Activated T-cell treated with anti-CD3 and anti-CD28 coated beads, Interleukin-2, amount 50 U/mL, for 72 hours (primary cell): ENCODE data around the gene RAB3B. TPM values are rescaled to one million over a fixed set of nuclear protein-coding genes. Genes with fewer than 3 reads are reported as not detected.
"Not testable (repeated sequence)": the region's sequence is repeated elsewhere in the genome, so short reads cannot be mapped to it uniquely, and the experiment has no call there.

Experiments
- ATAC-seq, 2 donors: fragments of 150-1000 bp; cut with Tn5 transposase; replicated peaks in 1 of 2; 2 replicates each; pipeline ENCODE4 v1.10.0; 2021; ENCODE audit warnings: moderate library complexity in 2 of 2, mild to moderate bottlenecking in 1 of 2
- DNase-seq, 2 donors: peaks; one replicate each; pipeline ENCODE4 v3.0.0; 2021 to 2022; ENCODE audit warnings: mixed read lengths in 1 of 2
- H3K27ac Mint-ChIP-seq: one replicate; pipeline ENCODE4 v1.8.0; 2022; ENCODE audit warnings: mild to moderate bottlenecking, moderate library complexity, mixed read lengths
- H3K27me3 Mint-ChIP-seq: one replicate; pipeline ENCODE4 v1.8.0; 2022; ENCODE audit warnings: low read depth, mixed read lengths
- H3K36me3 Mint-ChIP-seq, 2 donors: one replicate each; pipeline ENCODE4 v1.8.0; 2022; ENCODE audit warnings: mixed read lengths in 2 of 2, mild to moderate bottlenecking in 1 of 2; ENCODE audit not compliant: insufficient read depth in 2 of 2
- H3K4me1 Mint-ChIP-seq: one replicate; pipeline ENCODE4 v1.8.0; 2022; ENCODE audit warnings: low read depth, mixed read lengths
- H3K4me3 Mint-ChIP-seq, 2 donors: one replicate each; pipeline ENCODE4 v1.8.0; 2022; ENCODE audit warnings: mild to moderate bottlenecking in 2 of 2, mixed read lengths in 2 of 2, moderate library complexity in 2 of 2
- H3K9me3 Mint-ChIP-seq, 2 donors: one replicate each; pipeline ENCODE4 v1.8.0; 2022; ENCODE audit warnings: mixed read lengths in 2 of 2
- total RNA-seq, 2 donors: library from RNA; stranded (reverse); gene quantifications; one replicate each; pipeline ENCODE4 v1.2.3, GENCODE V29; 2022

Gene RAB3B
- total RNA-seq, 2 donors from 2014 or later, result 0.09 to 0.12 TPM

DNA sequence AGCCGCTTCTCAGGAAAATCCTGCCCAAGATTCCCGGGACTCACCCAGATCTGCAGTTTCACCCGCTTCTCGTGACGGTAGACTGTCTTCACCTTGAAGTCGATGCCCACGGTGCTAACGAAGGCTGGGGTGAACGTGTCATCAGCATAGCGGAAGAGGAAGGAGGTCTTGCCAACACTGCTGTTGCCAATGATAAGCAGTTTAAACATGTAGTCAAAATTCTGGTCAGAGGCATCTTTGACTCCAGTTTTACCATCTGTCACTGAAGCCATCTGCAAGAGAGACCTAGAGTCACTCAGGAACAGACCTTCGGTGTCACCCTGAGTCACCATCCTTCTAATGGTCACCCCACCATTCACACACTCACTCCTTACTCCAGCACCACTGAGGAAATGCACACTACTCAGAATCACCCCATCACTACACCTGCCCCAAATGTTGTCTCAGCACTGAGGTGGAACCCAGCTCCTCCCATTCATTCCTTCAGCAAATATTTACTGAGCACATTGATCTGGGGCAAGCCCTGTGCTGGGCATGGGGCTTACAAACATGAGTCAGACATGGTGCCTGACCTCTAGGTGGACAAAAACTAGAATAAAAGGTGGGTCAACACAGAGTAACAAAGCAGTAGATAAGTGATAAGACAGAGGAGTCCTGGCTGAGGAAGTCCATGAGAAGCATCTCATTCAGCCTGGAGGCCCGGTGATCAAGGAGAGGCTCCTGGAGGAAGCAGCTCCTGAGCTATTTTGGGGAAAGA lies 13.5 kb downstream of the RAB3B start:
- ATAC-seq (no peak), DNase-seq (no peak)

GRCh38 chr1:51973587-51974474 lies 16.7 kb downstream of the RAB3B start:
- peaks cover 0 to 1% of the 10 kb centered on the region in 2 donors for H3K36me3 Mint-ChIP-seq
- no peak for DNase-seq
- H3K27ac Mint-ChIP-seq, result no peak overlapping the region
- H3K9me3 Mint-ChIP-seq, result no peaks in the 10 kb centered on the region
- no peaks in the 10 kb centered on the region for H3K27me3 Mint-ChIP-seq
- ATAC-seq, result peak; percentile 41 to 43
- H3K4me1 Mint-ChIP-seq, result peaks cover 14% of the 10 kb centered on the region
- H3K4me3 Mint-ChIP-seq, result peak overlapping the region in 1 of 2 donors; percentile 5

More for the DNA sequence above, 13.5 kb downstream of the RAB3B start:
- H3K4me3 Mint-ChIP-seq, result no peak overlapping the region
- H3K36me3 Mint-ChIP-seq, result peaks cover 0 to 1% of the 10 kb centered on the region in 2 donors
- H3K27me3 Mint-ChIP-seq, result no peaks in the 10 kb centered on the region
- H3K4me1 Mint-ChIP-seq, result peaks cover 14% of the 10 kb centered on the region
- no peak overlapping the region for H3K27ac Mint-ChIP-seq
- H3K9me3 Mint-ChIP-seq, result no peaks in the 10 kb centered on the region

DNA sequence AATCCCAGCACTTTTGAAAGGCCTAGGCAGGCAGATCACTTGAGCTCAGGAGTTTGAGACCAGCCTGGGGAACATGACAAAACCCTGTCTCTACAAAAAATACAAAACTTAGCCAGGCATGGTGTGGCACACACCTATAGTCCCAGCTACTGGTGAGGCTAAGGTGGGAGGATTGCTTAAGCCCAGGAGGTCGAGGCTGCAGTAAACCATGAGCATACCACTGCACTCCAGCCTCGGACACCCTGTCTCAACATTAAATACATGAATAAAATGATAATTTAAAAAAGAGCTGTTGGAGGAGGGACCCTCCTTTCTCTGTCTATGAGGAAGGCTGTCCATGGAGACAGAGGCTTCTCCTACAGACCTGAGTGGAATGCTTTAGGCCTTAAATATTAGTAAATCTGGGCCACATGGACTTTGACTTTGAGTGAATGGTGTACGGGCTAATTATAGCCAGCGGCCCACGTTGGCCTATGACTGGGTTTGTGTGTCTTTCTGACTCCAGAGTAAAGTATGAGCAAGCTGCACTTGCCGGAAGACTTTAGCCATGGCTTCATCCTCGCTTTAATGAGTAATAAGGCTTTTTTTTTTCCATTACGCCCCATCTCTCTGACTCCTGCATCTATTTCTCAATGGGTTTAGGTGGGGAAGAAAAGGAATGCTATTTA lies 21.3 kb downstream of the RAB3B start:
- DNase-seq, result no peak
- ATAC-seq, result no peak
- Mint-ChIP-seq H3K27me3 (no peaks in the 10 kb centered on the region), H3K4me1 (peaks cover 9% of the 10 kb centered on the region), H3K36me3 (no peaks in the 10 kb centered on the region), H3K27ac (no peak overlapping the region), H3K9me3 (no peaks in the 10 kb centered on the region), H3K4me3 (no peak overlapping the region)

DNA sequence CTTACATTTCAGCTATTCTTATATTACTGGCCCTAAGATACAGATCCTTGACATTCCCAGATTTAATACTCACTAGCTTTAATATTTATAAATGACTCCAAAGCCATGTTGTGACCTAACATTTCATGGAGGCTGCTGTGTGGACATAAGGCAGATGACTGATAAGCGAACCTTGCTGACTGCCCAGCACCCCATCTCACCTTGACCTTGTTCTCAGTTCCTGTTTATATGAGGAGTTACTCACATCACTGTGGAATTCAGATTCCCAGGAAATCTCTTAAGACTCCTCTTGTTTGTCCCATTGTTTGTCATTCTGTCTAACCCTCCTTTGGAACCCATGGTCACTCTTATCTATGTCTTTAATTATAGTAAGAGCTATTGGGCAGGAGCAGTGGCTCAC lies 21.9 kb downstream of the RAB3B start:
- ATAC-seq (no peak), DNase-seq (no peak)
- Mint-ChIP-seq H3K4me1 (peaks cover 4% of the 10 kb centered on the region), H3K9me3 (no peaks in the 10 kb centered on the region), H3K27ac (no peak overlapping the region), H3K36me3 (no peaks in the 10 kb centered on the region), H3K27me3 (no peaks in the 10 kb centered on the region), H3K4me3 (no peak overlapping the region)

DNA sequence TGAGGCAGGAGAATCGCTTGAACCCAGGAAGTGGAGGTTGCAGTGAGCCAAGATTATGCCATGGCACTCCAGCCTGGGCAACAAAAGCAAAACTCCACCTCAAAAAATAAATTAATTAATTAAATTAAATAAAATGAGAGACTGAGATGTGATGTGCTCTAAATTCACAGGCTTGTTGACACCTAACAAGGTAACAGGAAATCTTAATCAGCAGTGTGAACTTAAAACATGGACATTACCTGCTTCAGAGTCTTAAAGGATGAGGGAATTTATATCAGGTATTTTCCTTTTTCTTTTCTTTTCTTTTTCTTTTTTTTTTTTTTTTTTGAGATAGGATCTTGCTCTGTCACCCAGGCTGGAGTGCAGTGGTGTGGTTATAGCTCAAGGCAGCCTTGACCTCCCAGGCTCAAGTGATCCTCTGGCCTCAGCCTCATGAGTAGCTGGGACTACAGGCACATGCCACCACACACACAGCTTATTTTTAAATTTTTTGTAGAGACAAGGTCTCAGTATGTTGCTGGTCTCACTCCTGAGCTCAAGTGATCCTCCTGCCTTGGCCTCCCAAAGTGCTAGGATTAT lies 23.2 kb downstream of the RAB3B start:
- not testable (repeated sequence) for H3K4me1 Mint-ChIP-seq, DNase-seq, H3K27ac Mint-ChIP-seq, H3K4me3 Mint-ChIP-seq, H3K27me3 Mint-ChIP-seq, H3K9me3 Mint-ChIP-seq, ATAC-seq, H3K36me3 Mint-ChIP-seq

GRCh38 chr1:51966559-51966958 lies 23.9 kb downstream of the RAB3B start:
- Mint-ChIP-seq H3K4me1 (no peaks in the 10 kb centered on the region), H3K27me3 (no peaks in the 10 kb centered on the region), H3K4me3 (no peak overlapping the region)

GRCh38 chr1:51964309-51964696 lies 26.2 kb downstream of the RAB3B start:
- DNase-seq, result no peak
- H3K27me3 Mint-ChIP-seq, result no peaks in the 10 kb centered on the region
- no peak for ATAC-seq
- no peaks in the 10 kb centered on the region for H3K4me1 Mint-ChIP-seq
- no peak overlapping the region for H3K4me3 Mint-ChIP-seq
- H3K27ac Mint-ChIP-seq, result no peak overlapping the region
- H3K9me3 Mint-ChIP-seq, result no peaks in the 10 kb centered on the region
- H3K36me3 Mint-ChIP-seq, result no peaks in the 10 kb centered on the region

More at GRCh38 chr1:51966559-51966958, 23.9 kb downstream of the RAB3B start:
- H3K36me3 Mint-ChIP-seq, result no peaks in the 10 kb centered on the region
- ATAC-seq, result no peak
- no peaks in the 10 kb centered on the region for H3K9me3 Mint-ChIP-seq
- DNase-seq, result no peak
- no peak overlapping the region for H3K27ac Mint-ChIP-seq

DNA sequence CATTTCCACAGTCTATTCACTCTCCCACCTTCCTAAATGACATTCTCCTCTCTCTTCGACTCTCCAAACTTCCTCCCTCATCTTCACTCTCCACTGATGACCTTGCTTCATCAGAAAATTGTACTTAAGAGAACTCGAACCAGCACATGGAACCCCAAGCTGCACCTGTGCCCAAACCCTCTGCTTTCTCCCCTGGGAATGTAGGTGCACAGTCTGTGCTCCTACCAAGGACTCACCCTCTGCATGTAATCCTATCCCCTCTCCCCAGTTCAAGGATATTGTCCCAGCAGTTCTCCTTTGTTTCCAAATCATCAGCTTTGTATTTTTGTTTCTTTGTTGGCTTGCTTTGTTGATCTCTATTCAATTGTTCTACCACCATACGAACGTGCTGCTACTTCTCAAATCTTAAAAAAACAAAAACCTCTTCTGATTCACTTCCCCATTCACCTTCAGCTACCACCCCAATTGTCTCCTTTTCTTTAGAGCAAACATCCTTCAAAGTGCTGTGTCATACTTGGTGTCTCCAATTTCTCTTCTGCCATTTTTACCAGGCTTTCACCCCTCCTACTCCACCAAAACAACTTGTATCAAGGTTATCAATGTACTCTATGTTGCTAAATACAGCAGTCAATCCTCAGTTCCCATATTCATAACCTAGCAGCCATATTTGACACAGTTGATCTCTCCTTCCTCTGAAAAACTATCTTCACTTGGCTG lies 26.8 kb downstream of the RAB3B start:
- H3K27ac Mint-ChIP-seq, result no peak overlapping the region
- no peaks in the 10 kb centered on the region for H3K4me1 Mint-ChIP-seq
- H3K36me3 Mint-ChIP-seq, result no peaks in the 10 kb centered on the region
- H3K27me3 Mint-ChIP-seq, result no peaks in the 10 kb centered on the region
- no peaks in the 10 kb centered on the region for H3K9me3 Mint-ChIP-seq
- no peak for ATAC-seq
- no peak overlapping the region for H3K4me3 Mint-ChIP-seq
- no peak for DNase-seq

GRCh38 chr1:51962486-51963356 lies 27.8 kb downstream of the RAB3B start:
- Mint-ChIP-seq H3K27me3 (no peaks in the 10 kb centered on the region), H3K9me3 (no peaks in the 10 kb centered on the region), H3K36me3 (no peaks in the 10 kb centered on the region), H3K4me3 (no peak overlapping the region), H3K4me1 (no peaks in the 10 kb centered on the region), H3K27ac (no peak overlapping the region)
- ATAC-seq, result peak in 1 of 2 donors; percentile 13
- DNase-seq, result no peak

DNA sequence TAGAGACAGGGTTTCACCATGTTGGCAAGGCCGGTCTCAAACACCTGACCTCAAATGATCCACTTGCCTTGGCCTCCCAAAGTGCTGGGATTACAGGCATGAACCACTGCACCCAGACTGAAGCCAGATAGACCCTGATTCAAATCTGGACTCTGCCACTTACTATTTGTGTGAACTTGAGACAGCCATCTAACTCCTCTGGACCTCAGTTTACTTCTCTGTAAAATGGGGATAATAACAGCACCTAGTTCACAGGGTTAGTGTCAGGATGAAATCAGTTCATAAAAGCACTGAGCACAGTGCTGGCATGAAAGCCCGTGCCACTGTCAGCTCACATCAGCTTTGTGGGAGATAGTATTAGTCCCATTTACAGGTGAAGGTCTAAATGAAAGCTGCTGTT lies 28.5 kb downstream of the RAB3B start:
- no peaks in the 10 kb centered on the region for H3K36me3 Mint-ChIP-seq
- DNase-seq (no peak), ATAC-seq (no peak)
- no peaks in the 10 kb centered on the region for H3K4me1 Mint-ChIP-seq
- no peaks in the 10 kb centered on the region for H3K27me3 Mint-ChIP-seq
- H3K9me3 Mint-ChIP-seq, result no peaks in the 10 kb centered on the region
- no peak overlapping the region for H3K4me3 Mint-ChIP-seq
- no peak overlapping the region for H3K27ac Mint-ChIP-seq

DNA sequence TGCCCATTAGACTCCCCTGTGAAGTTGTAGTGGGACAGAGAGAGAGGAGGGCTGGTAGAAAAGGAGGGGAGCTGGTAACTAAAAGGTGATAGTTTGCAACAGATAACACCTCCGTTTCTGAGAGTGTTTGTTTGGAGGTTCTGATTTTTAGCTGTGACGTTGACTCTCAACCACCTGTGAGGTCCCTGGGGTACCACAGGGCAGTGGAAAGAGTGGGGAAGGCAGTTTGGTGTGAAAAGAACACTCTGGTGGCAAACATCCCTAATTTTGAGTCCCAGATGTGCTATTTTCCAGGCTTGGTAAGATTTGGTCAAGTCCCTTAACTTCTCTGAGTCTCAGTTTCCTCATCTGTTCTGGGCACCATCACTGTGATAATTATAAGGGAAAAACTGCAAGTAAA lies 29.3 kb downstream of the RAB3B start:
- Mint-ChIP-seq H3K36me3 (no peaks in the 10 kb centered on the region), H3K27ac (no peak overlapping the region), H3K27me3 (no peaks in the 10 kb centered on the region), H3K4me3 (no peak overlapping the region), H3K9me3 (no peaks in the 10 kb centered on the region), H3K4me1 (no peaks in the 10 kb centered on the region)
- ATAC-seq, result no peak
- DNase-seq, result no peak

GRCh38 chr1:51960262-51960661 lies 30.2 kb downstream of the RAB3B start:
- Mint-ChIP-seq H3K4me1 (no peaks in the 10 kb centered on the region), H3K27ac (no peak overlapping the region), H3K27me3 (no peaks in the 10 kb centered on the region), H3K36me3 (no peaks in the 10 kb centered on the region), H3K9me3 (no peaks in the 10 kb centered on the region), H3K4me3 (no peak overlapping the region)
- ATAC-seq, result no peak
- DNase-seq, result no peak
